ELR (cell line): ENCODE results near the gene SPAG9.

Experiments
- DNase-seq: peaks from one replicate; pipeline ENCODE4 v3.0.0-alpha.2; 2015; ENCODE audit warnings: low read depth

SPAG9 gene

DNA sequence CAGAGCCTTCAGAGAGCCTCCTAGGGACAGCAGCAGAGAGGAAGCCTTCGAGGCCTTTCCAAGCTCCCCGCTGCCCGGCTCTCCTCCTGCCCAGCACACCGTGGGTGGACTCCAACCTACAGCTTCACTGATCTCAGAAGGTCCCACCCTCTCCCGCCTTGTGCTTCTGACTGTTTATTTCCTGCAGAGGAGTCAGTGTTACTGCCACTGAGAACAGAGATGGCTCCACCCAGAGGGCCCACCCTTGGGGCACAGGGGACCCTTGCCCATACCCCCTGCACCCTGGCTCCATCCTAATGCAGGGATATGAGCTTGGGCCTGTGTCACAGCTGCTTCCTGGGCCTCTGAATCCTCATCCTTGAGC is 201.8 kb downstream of the SPAG9 start:
- peak; percentile 23 for DNase-seq

DNA sequence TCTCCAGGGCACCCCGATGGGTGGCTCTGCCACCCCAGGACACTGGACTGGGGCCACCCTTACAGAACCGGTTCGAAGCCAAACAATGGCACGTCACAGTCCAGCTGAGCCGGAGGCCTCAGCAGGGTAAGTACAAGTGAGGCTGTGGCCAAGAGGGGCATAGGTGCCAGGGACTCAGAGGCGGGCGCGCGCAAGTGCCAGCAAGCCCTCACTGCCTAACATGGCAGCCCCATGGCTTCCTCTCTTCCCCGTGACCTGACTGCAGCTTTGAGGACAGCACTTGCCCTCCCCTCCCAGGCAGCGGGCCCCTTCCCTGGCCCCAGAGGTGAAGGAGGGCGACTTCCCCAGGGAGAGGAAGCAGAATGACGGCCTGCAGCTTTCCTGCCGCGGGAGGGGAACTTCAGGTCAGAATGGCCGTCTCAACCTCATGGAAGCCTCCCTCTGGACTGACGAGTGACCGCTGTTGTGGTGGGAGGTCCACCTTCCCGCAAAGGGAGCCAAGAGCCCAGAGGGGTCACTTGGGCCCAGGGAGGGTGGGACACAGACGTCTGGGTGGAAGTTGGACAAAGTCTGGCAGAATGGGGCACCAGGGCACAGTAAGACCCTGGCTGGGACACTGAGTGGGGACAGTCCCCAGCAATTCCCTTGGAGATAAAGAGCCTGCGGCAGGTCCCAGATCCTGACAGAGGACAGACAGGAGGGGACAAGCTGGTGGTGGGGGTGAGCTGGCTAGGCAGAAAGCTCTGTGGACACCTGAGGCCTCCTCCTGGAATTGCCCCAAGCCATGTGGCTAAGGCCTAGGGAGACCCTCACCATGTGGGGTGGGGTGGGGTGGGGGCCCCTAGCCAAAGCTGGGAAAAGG is 202.4 kb downstream of the SPAG9 start:
- DNase-seq = no peak

DNA sequence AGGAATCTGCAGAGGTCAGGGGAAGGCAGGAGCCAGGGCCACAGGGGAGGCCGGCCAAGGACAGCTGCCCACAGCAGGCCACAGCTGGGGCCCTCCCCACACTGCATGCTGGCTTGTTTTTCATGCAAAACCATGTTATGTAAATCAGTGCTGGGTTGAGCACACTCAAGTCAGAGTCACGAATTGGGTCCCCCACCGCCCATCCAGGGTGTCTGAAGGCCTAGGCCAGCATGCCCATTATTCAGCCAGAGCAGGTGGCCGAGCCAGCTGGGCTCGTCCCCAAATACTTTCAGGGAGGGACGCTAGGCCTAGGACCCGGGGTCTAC is 203.3 kb downstream of the SPAG9 start:
- DNase-seq = no peak

DNA sequence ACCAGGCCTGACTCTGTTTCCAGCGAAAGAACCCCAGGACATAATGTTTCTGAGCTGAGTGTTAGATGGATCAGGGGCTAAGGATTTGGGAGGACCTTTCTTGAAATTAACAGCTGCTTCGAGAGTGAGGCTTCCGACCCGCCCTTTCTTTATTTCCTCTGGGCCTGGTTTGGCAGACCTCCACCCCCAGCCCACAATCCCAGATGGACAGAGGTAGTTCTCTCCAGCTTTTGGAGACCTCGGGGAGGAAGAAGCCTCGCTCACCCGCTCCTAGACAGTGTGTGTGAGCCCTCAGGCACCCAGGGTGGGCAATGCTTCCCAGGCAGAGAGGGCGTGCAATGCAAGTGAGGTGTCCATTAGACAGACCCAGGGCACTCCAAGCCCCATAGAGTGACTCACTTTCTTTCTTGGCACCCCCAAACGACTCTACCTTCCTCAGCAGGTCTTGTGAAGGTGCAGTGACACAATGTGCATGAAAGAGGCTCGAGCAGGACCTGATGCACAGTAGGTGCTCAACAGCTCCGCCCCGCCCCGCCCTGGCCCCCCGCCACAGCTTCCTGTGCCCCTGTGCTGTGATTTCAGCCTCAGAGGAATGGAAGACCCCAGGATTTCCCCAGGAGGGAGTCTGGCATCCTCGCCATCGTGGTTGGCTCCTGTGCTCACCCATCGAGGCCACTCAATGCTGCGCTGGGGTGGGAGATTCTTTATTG is 203.8 kb downstream of the SPAG9 start:
- peak; percentile 33 for DNase-seq

DNA sequence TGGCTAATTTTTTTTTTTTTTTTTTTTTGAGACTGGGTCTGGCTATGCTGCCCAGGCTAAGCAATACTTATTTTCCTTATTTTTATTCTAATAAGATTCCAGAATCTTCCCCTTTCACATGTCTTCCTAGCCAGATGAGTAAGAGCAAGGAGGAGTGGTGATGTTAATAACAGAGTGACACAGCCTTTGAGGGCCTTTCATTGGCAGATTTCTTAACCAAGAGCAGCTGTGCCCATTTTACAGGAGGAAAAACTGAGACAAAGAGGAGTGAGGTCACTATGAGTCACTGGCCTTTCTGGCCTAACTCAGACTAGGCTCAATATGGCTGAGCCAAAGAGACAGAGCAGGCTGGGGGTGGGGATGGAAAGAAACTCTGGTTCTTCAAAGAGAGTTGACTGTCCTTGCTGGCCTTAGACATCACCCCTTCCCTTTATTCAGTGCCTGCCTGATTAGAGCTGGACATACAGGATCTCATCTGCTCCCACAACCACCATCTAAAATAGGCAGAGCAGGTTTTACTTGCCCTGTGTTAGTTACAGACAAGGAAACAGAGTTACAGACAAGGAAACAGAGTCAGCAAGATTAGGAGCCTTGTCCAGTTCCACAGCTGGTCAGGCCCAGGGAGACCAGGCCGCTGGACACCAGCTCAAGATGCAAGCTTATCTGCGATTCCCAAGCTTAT is 204.5 kb downstream of the SPAG9 start:
- DNase-seq = peak; percentile 39

DNA sequence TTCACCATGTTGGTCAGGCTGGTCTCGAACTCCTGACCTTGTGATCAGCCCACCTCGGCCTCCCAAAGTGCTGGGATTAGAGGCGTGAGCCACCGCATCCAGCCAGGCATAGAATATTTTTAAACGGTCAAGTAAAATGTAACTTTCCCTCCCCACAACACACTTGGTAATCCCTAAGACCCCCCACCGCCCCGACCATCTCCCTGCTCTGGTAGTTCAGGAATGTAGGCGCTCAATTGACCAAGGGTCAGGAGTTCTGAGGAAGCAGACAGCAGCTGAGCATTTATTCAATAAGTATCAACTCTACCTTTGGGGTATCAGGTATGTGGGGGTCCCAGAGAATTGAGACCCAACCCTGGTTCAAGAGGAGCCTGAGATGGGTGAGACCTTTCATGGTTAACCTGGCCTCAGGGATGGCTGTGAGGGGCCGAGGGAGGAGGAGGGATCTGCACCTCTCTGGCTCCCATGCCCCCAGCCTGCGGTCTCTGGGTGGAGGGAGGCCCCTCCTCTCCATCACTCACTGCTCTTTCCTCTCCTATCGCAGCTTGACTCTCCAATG is 206.1 kb downstream of the SPAG9 start:
- DNase-seq = no peak

DNA sequence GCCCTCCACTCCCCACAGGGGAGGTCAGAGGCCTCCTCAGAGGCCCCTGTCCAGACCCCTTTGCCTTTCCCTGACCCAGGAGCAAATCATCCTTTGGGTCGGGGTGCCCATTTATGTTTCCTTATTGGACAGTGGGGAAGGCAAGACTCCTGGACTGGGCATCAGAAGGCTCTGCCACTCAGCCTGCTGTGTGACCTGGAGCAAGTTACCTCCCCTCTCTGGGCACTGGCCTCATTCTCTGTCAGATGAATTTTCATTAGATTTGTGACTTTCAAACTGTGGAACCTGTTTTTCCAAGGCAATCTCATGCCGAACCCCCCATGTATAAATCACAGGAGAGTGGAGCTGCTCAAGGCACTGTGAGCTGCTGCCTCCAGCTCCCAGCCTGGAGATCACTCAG is 207.5 kb downstream of the SPAG9 start:
- DNase-seq = no peak
